K562 (cell line): ENCODE results near the gene FSCN2. TPM values are rescaled to one million over a fixed set of nuclear protein-coding genes. Genes with fewer than 3 reads are reported as not detected.

Source experiments
- ATAC-seq: fragments of 200-7000 bp; cut with Tn5 transposase; 3 replicates; pipeline ENCODE4 v1.9.1; 2020; ENCODE audit warnings: moderate library complexity
- BruUV-seq: library from RNA; stranded (reverse); fragments of 400-500 nt; replicated peaks from 2 replicates; lab custom pipeline; 2021; lab: Mats Ljungman, UMichigan
- CTCF ChIA-PET: fragments of 300-600 bp; formaldehyde crosslinking; extraction: SDS; loops from one replicate; lab custom pipeline; 2021; ENCODE audit warnings: low intra/inter-chr PET ratio; lab: Yijun Ruan, JAX
- POLR2A ChIA-PET: fragments of 300-600, 350-650 bp; sonication (Branson Sonifier 250); formaldehyde crosslinking; extraction: SDS; loops from one replicate; lab custom pipeline; 2021; ENCODE audit warnings: antibody characterized with exemption, inconsistent platforms; lab: Yijun Ruan, JAX
- DNase-seq, 4 experiments: peaks; one replicate each; pipeline versions ENCODE4 v3.0.0 to v3.0.0-alpha.2; 2011 to 2018; ENCODE audit warnings: low spot score in 3 of 4, mixed read lengths in 3 of 4; ENCODE audit errors: extremely low read depth in 1 of 4
- FAIRE-seq: peaks from 2 replicates; lab custom pipeline; 2011; peaks lifted over from hg19 to GRCh38; lab: Jason Lieb, UNC
- H2AFZ ChIP-seq: 2 replicates; pipeline ENCODE4 v1.6.0; 2011; ENCODE audit warnings: low read depth, low read length, control low read depth, inconsistent platforms
- H3K27ac ChIP-seq: fragments of 200-600 bp; 3 replicates; pipeline ENCODE4 v1.8.0; 2011; ENCODE audit warnings: low read depth, mild to moderate bottlenecking, control low read depth, inconsistent platforms, low read length, moderate library complexity, mixed read lengths; ENCODE audit errors: extremely low read depth
- H3K27me3 ChIP-seq, 2 experiments: fragments of 300-600 bp in 1 of 2; 2 replicates in 1 of 2; 3 replicates in 1 of 2; pipeline versions ENCODE4 v1.6.0 to v1.8.0; 2011; ENCODE audit warnings: inconsistent platforms in 2 of 2, low read length in 2 of 2, mild to moderate bottlenecking in 1 of 2, mixed read lengths in 1 of 2, moderate library complexity in 1 of 2; ENCODE audit not compliant: control insufficient read depth in 2 of 2, insufficient read depth in 2 of 2
- H3K36me3 ChIP-seq: fragments of 300-600 bp; 3 replicates; pipeline ENCODE4 v1.8.0; 2011; ENCODE audit warnings: mild to moderate bottlenecking, low read length, inconsistent platforms; ENCODE audit not compliant: control insufficient read depth, insufficient read depth
- H3K4me1 ChIP-seq, 2 experiments: fragments of 200-600 bp in 1 of 2; replicated peaks in 1 of 2; 2 replicates in 1 of 2; 3 replicates in 1 of 2; pipeline versions ENCODE4 v1.5.1 to v1.8.0; 2011; ENCODE audit warnings: inconsistent platforms in 2 of 2, low read length in 2 of 2, mild to moderate bottlenecking in 1 of 2, mixed read lengths in 1 of 2, moderate library complexity in 1 of 2; ENCODE audit not compliant: control insufficient read depth in 2 of 2, insufficient read depth in 2 of 2
- H3K4me2 ChIP-seq: 2 replicates; pipeline ENCODE4 v1.6.1; 2011; ENCODE audit warnings: low read length, control low read depth, inconsistent platforms, mixed read lengths; ENCODE audit not compliant: insufficient read depth
- H3K4me3 ChIP-seq: fragments of 200-600 bp; sonication (generic), shearing (Covaris generic); 2 replicates; pipeline ENCODE4 v1.5.1; 2016; ENCODE audit warnings: control low read depth, inconsistent platforms
- H3K79me2 ChIP-seq: fragments of 200-600 bp; 3 replicates; pipeline ENCODE4 v1.8.0; 2011; ENCODE audit warnings: low read length, inconsistent platforms; ENCODE audit not compliant: control insufficient read depth, insufficient read depth
- H3K9ac ChIP-seq, 2 experiments: 2 replicates each; pipeline versions ENCODE4 v1.6.0 to v1.6.1; 2011; ENCODE audit warnings: low read depth in 2 of 2, low read length in 2 of 2, control low read depth in 1 of 2, inconsistent platforms in 1 of 2, mild to moderate bottlenecking in 1 of 2, mixed read lengths in 1 of 2; ENCODE audit not compliant: insufficient read depth in 1 of 2
- H3K9me1 ChIP-seq: one replicate; pipeline ENCODE4 v1.6.0; 2011; ENCODE audit warnings: inconsistent platforms, mild to moderate bottlenecking, low read length, moderate library complexity; ENCODE audit not compliant: control insufficient read depth, insufficient read depth
- H3K9me3 ChIP-seq: replicated peaks from 2 replicates; pipeline ENCODE4 v1.5.1; 2011; ENCODE audit warnings: low read depth, low read length, inconsistent platforms; ENCODE audit not compliant: control insufficient read depth, insufficient read depth
- H4K20me1 ChIP-seq: replicated peaks from 2 replicates; pipeline ENCODE4 v1.6.1; 2011; ENCODE audit warnings: low read length, inconsistent platforms, mixed read lengths; ENCODE audit not compliant: control insufficient read depth, insufficient read depth
- ATF1 ChIP-seq, 2 experiments: fragments of 450-650 bp in 1 of 2; IDR thresholded peaks; 2 replicates each; pipeline ENCODE4 v1.6.1; 2016; ENCODE audit warnings: missing compliant biosample characterization in 1 of 2, missing genetic modification characterization in 1 of 2
- HDAC2 ChIP-seq: fragments of 450-650 bp; IDR thresholded peaks from 2 replicates; pipeline ENCODE4 v1.6.1; 2016; ENCODE audit warnings: mild to moderate bottlenecking
- MCM7 ChIP-seq, 2 experiments: fragments of 450-650 bp; IDR thresholded peaks; 2 replicates each; pipeline ENCODE4 v1.6.1; 2016 to 2018
- MTF1 ChIP-seq: fragments of 250-450 bp; sonication (Bioruptor Pico); IDR thresholded peaks from 2 replicates; pipeline ENCODE4 v1.9.0; 2021; ENCODE audit warnings: moderate library complexity, mild to moderate bottlenecking, inconsistent platforms, borderline replicate concordance
- PML ChIP-seq: IDR thresholded peaks from 2 replicates; pipeline ENCODE4 v1.6.1; 2012; ENCODE audit warnings: low read length, inconsistent platforms
- POLR2AphosphoS5 ChIP-seq: IDR thresholded peaks from 2 replicates; pipeline ENCODE4 v1.6.1; 2011; ENCODE audit warnings: mild to moderate bottlenecking, low read depth, low read length, moderate library complexity; ENCODE audit not compliant: control insufficient read depth, insufficient read depth
- POLR2G ChIP-seq: fragments of 200-400 bp; formaldehyde crosslinking; IDR thresholded peaks from 2 replicates; pipeline ENCODE4 v1.6.1; 2017; ENCODE audit warnings: low read depth, mild to moderate bottlenecking, antibody characterized with exemption, low read length, moderate library complexity
- PYGO2 ChIP-seq: fragments of 450-650 bp; IDR thresholded peaks from 2 replicates; pipeline ENCODE4 v1.6.1; 2016; ENCODE audit warnings: mild to moderate bottlenecking, missing genetic modification characterization, moderate library complexity, missing compliant biosample characterization
- RBM22 ChIP-seq: fragments of 200-400 bp; formaldehyde crosslinking; IDR thresholded peaks from 2 replicates; pipeline ENCODE4 v1.6.1; 2018; ENCODE audit warnings: low read length, low read depth; ENCODE audit not compliant: poor library complexity, severe bottlenecking
- RREB1 ChIP-seq: fragments of 250-450 bp; sonication (Bioruptor Pico); IDR thresholded peaks from 2 replicates; pipeline ENCODE4 v1.4.0; 2020
- STAT5A ChIP-seq: IDR thresholded peaks from 2 replicates; pipeline ENCODE4 v1.6.1; 2012; ENCODE audit warnings: low read length, inconsistent platforms, borderline replicate concordance
- WGBS: fragments of 100-300 bp; shearing (Covaris generic); methylation state at CpG from one replicate; pipeline ENCODE4 v1.1.6; 2016; ENCODE audit warnings: low coverage, mixed read lengths; ENCODE audit not compliant: insufficient coverage; ENCODE audit errors: missing lambda C conversion rate; 5-methylcytosine and 5-hydroxymethylcytosine counted together
- in situ Hi-C: fragments of 300-500 bp; cut with MboI; formaldehyde crosslinking; loops from 4 replicates; pipeline ENCODE4 v1.15.0; 2018; ENCODE audit warnings: inconsistent platforms, mixed read lengths
- intact Hi-C: fragments of 100-400 bp; cut with micrococcal nuclease; formaldehyde crosslinking; loops from 2 replicates; pipeline ENCODE4 v1.14.2; 2022
- polyA plus RNA-seq, 8 experiments: library from polyadenylated mRNA; depleted of rRNA in 4 of 8; stranded (reverse) in 5 of 8; unstranded in 3 of 8; fragments of >200 nt; fragmentation: Nextera tagmentation in 2 of 8; fragmentation: Illumina TruSeq in 1 of 8; extraction: Ambion mirVana in 2 of 8; extraction: Trizol in 1 of 8; gene quantifications; 2 replicates each; pipeline versions ENCODE4 v1.2.1 to v1.2.3, GENCODE V29; 2011 to 2014; ENCODE audit warnings: inconsistent platforms in 1 of 8, missing spikeins in 1 of 8
- total RNA-seq, 7 experiments: library from RNA; depleted of rRNA in 6 of 7; stranded (reverse); fragments of >200 nt in 6 of 7; fragmentation: Illumina TruSeq in 2 of 7; extraction: Trizol in 2 of 7; gene quantifications; 2 replicates each; pipeline versions ENCODE4 v1.2.1 to v1.2.3, GENCODE V29; 2011 to 2021; ENCODE audit warnings: low replicate concordance in 1 of 7
- TF ChIP-seq, protein P1 (sequence below): fragments of 250-450 bp; sonication (Bioruptor Pico); IDR thresholded peaks from 2 replicates; pipeline ENCODE4 v1.5.0; 2021; ENCODE audit warnings: mild to moderate bottlenecking, moderate library complexity

Gene FSCN2
- total and polyA plus RNA-seq, 9 of the 15 experiments (the other 6 are each of a cell fraction or from before 2014, with no cell fraction given) = 0.08 TPM; not detected in 8

- Histone ChIP-seq H3K36me3 (peaks cover 63% of the 10 kb centered on the region; the same call in 2 of the 3 replicates), H4K20me1 (peaks cover 12% of the 10 kb centered on the region; the same call in 1 of the 2 replicates), H3K9me1 (no peaks in the 10 kb centered on the region), H3K9ac (peak overlapping the region in 1 of 2 experiments; percentile 2; a peak in 1 of 4 replicates), H3K27me3 (no peaks in the 10 kb centered on the region), H3K4me1 (peaks cover 21 to 51% of the 10 kb centered on the region in 2 experiments), H3K27ac (no peak overlapping the region), H3K9me3 (no peaks in the 10 kb centered on the region), H2AFZ (no peak overlapping the region), H3K4me2 (no peak overlapping the region), H3K79me2 (peaks cover 4% of the 10 kb centered on the region; the same call in 2 of the 3 replicates), H3K4me3 (no peak overlapping the region)
- 90% methylated on average over 21 of the region's 21 CpGs for WGBS
- ATAC-seq (no peak), FAIRE-seq (no peak), DNase-seq (no peak)
- in situ Hi-C loops = no loop called here
- ChIA-PET POLR2A (interaction anchor here (0.5 to 2.7 kb wide), 5 partner anchors 11 to 85 kb away, joined by 3 to 16 read pairs (median 4); partner anchors contain the start of gene ACTG1), CTCF (no interaction called here)
- intact Hi-C loops = no loop called here
- BruUV-seq = no TSS peak
- TF ChIP-seq MTF1 (CRISPR knock-in tag) (no peak), POLR2AphosphoS5 (peak; percentile 49; the same call in 1 of the 2 replicates), POLR2G (peak; percentile 61; the same call in 1 of the 2 replicates), PYGO2 (no peak), HDAC2 (no peak), ATF1 (CRISPR knock-in tag; IDR thresholded peaks at IDR 0.05) (no peak), ATF1 (tag; IDR thresholded peaks at IDR 0.05) (no peak), RREB1 (CRISPR knock-in tag) (no peak), RBM22 (peak; percentile 84), PML (0 out of 2 replicates have a peak, but pooled peaks have one; percentile 2), STAT5A (no peak), MCM7 (IDR thresholded peaks at IDR 0.05) (no peak)
- TF ChIP-seq, protein P1, sequence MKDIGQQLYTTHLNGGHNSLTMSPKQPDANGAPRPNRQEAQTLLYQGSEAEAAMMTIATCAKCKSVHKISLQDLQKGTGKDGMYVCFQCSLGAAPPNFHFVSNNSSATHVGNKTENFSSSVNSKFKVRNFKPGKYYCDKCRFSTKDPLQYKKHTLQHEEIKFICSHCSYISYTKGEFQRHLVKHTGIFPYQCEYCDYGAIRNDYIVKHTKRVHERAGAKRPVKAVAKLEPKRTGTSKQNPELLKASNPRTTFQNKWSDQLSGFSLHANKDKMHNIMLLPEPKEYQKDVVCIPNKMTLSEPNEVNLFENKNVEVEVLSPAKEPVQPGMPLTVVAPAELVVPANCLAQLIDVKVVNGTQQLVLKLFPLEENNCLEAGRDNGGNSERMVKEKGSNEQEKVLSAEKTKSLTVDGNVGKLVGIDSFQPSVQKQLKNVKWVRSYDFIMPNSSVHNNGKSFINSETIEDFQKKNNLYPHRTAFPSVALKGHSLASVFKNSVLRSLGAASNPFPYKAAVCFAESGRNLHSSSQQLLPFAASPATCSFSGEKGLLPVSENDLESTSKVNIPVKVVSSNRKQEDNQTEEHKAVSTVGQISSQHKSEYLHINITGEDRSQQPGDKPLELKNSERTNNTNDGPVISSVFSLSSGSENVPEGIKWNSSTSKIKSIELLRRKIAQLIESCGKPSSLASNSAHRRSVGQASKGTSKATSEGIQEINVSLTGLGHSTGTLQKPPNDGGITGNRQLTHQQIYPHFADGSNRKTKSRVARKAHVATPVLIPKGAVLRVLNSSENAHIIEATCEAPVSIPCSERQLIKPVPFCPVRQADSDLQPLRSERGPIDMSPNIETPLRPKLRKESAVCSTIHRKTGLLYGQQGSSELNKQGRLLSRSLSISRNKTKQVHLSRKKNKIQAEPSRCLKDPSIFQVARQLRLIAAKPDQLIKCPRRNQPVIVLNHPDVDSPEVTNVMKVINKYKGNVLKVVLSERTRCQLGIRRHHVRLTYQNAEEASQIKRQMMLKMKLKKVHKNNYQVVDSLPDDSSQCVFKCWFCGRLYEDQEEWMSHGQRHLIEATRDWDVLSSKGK = no peak
Observed at GRCh38 chr17:81557276-81558114, 29.3 kb downstream of the FSCN2 start.
